Pancreas (tissue), 10 donors: Measurements from ENCODE around the gene TREML1. TPM values are rescaled to one million over a fixed set of nuclear protein-coding genes. Genes with fewer than 3 reads are reported as not detected.

Experiments used
- ATAC-seq, 4 donors: fragments of 200-7000 bp; cut with Tn5 transposase; one replicate each; pipeline versions ENCODE4 v1.8.0 to v1.9.1; 2020; ENCODE audit warnings: mild to moderate bottlenecking in 4 of 4, moderate library complexity in 4 of 4
- DNase-seq, 6 donors: peaks; one replicate each; pipeline ENCODE4 v3.0.0-alpha.2; 2020
- FAIRE-seq: peaks from 2 replicates; lab custom pipeline; 2012; peaks lifted over from hg19 to GRCh38; lab: Jason Lieb, UNC
- H3K27ac ChIP-seq, 4 donors: fragments of 200-600 bp; sonication (generic); 1 replicate in 3 of 4; 2 replicates in 1 of 4; pipeline versions ENCODE4 v1.5.0 to v1.8.0; 2020
- H3K27me3 ChIP-seq, 4 donors: fragments of 200-600 bp; one replicate each; pipeline ENCODE4 v1.8.0; 2021
- H3K36me3 ChIP-seq, 3 donors: fragments of 200-600 bp; sonication (generic) in 1 of 3; one replicate each; pipeline versions ENCODE4 v1.5.0 to v1.8.0; 2020 to 2021
- H3K4me1 ChIP-seq, 3 donors: fragments of 200-600 bp; one replicate each; pipeline ENCODE4 v1.8.0; 2021
- H3K4me3 ChIP-seq, 4 donors: fragments of 200-600 bp; sonication (generic) in 2 of 4; one replicate each; pipeline versions ENCODE4 v1.5.0 to v1.8.0; 2020 to 2021
- H3K9me3 ChIP-seq, 4 donors: fragments of 200-600 bp; one replicate each; pipeline ENCODE4 v1.8.0; 2021
- CTCF ChIP-seq, 4 donors: fragments of 200-600 bp; sonication (generic) in 3 of 4; IDR thresholded peaks; one replicate each; pipeline versions ENCODE4 v1.5.0 to v1.8.0; 2021; ENCODE audit warnings: antibody characterized with exemption in 4 of 4
- WGBS, 2 donors: extraction: QIAGEN DNeasy Blood & Tissue Kit; methylation state at CpG; one replicate each; pipeline ENCODE4 v1.1.7; 2013; 5-methylcytosine and 5-hydroxymethylcytosine counted together
- intact Hi-C, 3 donors: fragments of 100-400 bp; cut with DNase I; formaldehyde crosslinking; loops; one replicate each; pipeline versions ENCODE4 v1.11.1 to v1.14.2; 2022
- polyA plus RNA-seq, 2 donors: library from polyadenylated mRNA; stranded (reverse); fragments of 200-250 nt; gene quantifications; one replicate each; pipeline ENCODE4 v1.2.3, GENCODE V29; 2013
- total RNA-seq, 6 donors: library from RNA; stranded (reverse); fragmentation: NEBNext Ultra II Directional in 4 of 6; extraction: Animal tissue kit (Norgen Biotek cat#: 25700) in 4 of 6; gene quantifications; one replicate each; pipeline versions ENCODE4 v1.2.1 to v1.2.4, GENCODE V29; 2021 to 2023
- donor health status: healthy with polysubstance abuse.
- donor health status: DM: no; HTN: no; CAD: no; lungs with moderate emphysema.
- donor health status: DM: no; HTN: no; CAD: no.
- donor health status: control.
- donor health status: control.
- donor health status: Bipolar disorder and iron deficiency.
- donor health status: DM: yes; HTN: yes; CAD: no.
- donor health status: DM: no; HTN: no; CAD: no.
- donor health status: DM: no; HTN: no; CAD: no.
- donor health status: DM: yes; HTN: yes; CAD: no.

The TREML1 gene
- total and polyA plus RNA-seq, 8 donors: 0.19 to 0.84 (median 0.28) TPM; not detected in 4

DNA sequence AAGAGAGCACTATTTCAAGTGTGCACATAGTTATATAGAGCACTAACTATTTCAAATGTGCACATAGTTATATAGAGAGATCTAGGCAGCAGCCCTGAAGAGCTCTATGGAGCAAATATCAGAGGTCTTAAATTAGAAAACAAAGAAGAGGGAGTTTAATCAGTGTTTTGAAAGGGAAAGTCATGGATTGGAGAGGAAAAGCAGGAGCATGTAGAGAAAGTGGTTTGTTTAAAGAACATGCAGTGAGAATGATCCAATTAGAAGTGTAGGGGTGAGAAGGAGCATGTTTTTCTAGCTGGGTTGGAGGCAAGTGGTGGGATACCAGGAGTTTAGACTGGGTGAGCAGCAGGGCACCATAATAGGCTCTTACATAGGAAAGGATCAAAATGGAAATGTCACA is 17.2 kb downstream of the TREML1 start:
- H3K27me3 ChIP-seq: no peaks in the 10 kb centered on the region
- H3K4me1 ChIP-seq: no peaks in the 10 kb centered on the region
- ATAC-seq (no peak), DNase-seq (no peak), FAIRE-seq (no peak)
- no peak overlapping the region for H3K4me3 ChIP-seq
- no peak overlapping the region for H3K27ac ChIP-seq
- H3K9me3 ChIP-seq: no peaks in the 10 kb centered on the region
- intact Hi-C loops: no loop called here
- peaks cover 0 to 24% (median 0%) of the 10 kb centered on the region in 3 donors for H3K36me3 ChIP-seq
- TF ChIP-seq CTCF (IDR thresholded peaks at IDR 0.05): no peak

- H3K36me3 ChIP-seq: peaks cover 0 to 16% (median 0%) of the 10 kb centered on the region in 3 donors
These were observed 18.9 kb downstream of the TREML1 start for GRCh38 chr6:41135062-41135832.

DNA sequence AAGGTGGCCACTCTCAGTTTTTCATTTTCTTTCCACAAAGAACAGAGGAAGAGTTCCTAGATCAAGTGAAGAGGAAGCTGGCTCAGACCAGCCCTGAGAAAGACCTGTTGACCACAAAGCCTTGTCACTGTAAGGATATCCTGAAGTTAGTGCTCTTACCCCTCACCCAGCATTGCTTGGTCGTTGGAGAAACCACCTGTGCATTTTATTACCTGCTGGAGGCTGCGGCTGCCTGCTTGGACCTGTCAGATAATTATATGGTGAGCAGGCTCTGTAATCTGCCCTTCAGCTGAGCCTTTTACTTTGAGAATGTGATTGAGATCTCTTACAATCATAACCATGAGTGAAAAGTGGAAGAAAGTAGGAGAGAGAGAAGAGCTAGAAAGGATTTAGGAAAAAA is 21.9 kb downstream of the TREML1 start:
- Histone ChIP-seq H3K9me3 (no peaks in the 10 kb centered on the region), H3K27me3 (no peaks in the 10 kb centered on the region), H3K4me1 (no peaks in the 10 kb centered on the region), H3K27ac (no peak overlapping the region), H3K4me3 (no peak overlapping the region), H3K36me3 (peaks cover 0 to 12% (median 0%) of the 10 kb centered on the region in 3 donors)
- WGBS, 2 donors: 63 to 71% methylated on average over 2 of the region's 2 CpGs
- intact Hi-C loops: no loop called here
- FAIRE-seq: no peak
- no peak for TF ChIP-seq CTCF (IDR thresholded peaks at IDR 0.05)
- ATAC-seq: no peak
- no peak for DNase-seq

More at GRCh38 chr6:41135062-41135832, 18.9 kb downstream of the TREML1 start:
- Histone ChIP-seq H3K9me3 (no peaks in the 10 kb centered on the region), H3K27me3 (no peaks in the 10 kb centered on the region), H3K27ac (no peak overlapping the region), H3K4me1 (no peaks in the 10 kb centered on the region), H3K4me3 (no peak overlapping the region)
- WGBS, 2 donors: 88 to 93% methylated on average over 3 of the region's 3 CpGs
- intact Hi-C loops: no loop called here
- no peak for TF ChIP-seq CTCF (IDR thresholded peaks at IDR 0.05)
- ATAC-seq: no peak
- FAIRE-seq: no peak
- DNase-seq: no peak

DNA sequence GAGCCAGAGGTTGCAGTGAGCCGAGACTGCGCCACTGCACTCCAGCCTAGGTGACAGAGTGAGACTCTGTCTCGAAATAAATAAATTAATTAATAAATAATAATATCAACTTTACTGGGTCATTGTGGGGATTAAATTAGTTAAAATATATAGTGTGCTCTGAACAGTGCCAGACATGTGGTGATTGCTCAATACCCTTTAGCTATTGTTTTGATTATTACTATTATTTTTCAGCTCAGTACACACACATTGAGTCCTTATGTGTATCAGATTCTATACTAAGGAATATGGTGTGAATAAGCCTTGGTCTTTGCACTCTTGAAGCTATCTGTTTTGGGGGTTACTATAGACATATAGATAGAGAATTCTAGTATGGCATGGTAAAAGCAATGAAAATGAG is 28.9 kb downstream of the TREML1 start:
- no peaks in the 10 kb centered on the region for H3K9me3 ChIP-seq
- no peak for FAIRE-seq
- H3K27ac ChIP-seq: no peak overlapping the region
- peaks cover 0 to 8% (median 0%) of the 10 kb centered on the region in 3 donors for H3K36me3 ChIP-seq
- TF ChIP-seq CTCF (IDR thresholded peaks at IDR 0.05): no peak
- no peaks in the 10 kb centered on the region for H3K4me1 ChIP-seq
- ATAC-seq: no peak
- DNase-seq: no peak
- WGBS, 2 donors: 96 to 100% methylated on average over 3 of the region's 3 CpGs
- intact Hi-C loops: no loop called here
- H3K4me3 ChIP-seq: no peak overlapping the region
- no peaks in the 10 kb centered on the region for H3K27me3 ChIP-seq

- no peaks in the 10 kb centered on the region for H3K27me3 ChIP-seq
- DNase-seq: no peak
- no peak overlapping the region for H3K27ac ChIP-seq
- H3K9me3 ChIP-seq: no peaks in the 10 kb centered on the region
- no peak for FAIRE-seq
- no peak for ATAC-seq
- peaks cover 0 to 8% (median 0%) of the 10 kb centered on the region in 3 donors for H3K36me3 ChIP-seq
- H3K4me1 ChIP-seq: peaks cover 0 to 8% (median 0%) of the 10 kb centered on the region in 3 donors
- intact Hi-C loops: no loop called here
- WGBS, 2 donors: 86 to 93% methylated on average over 1 of the region's 1 CpG
- TF ChIP-seq CTCF (IDR thresholded peaks at IDR 0.05): no peak
- H3K4me3 ChIP-seq: no peak overlapping the region
These were observed 31.2 kb downstream of the TREML1 start for GRCh38 chr6:41122918-41123317.
